Measurements from ENCODE around the gene TMCO4. TPM values are rescaled to one million over a fixed set of nuclear protein-coding genes. Genes with fewer than 3 reads are reported as not detected.

The TMCO4 gene
- total RNA-seq, 1 donor from 2014 or later = 24.3 TPM

DNA sequence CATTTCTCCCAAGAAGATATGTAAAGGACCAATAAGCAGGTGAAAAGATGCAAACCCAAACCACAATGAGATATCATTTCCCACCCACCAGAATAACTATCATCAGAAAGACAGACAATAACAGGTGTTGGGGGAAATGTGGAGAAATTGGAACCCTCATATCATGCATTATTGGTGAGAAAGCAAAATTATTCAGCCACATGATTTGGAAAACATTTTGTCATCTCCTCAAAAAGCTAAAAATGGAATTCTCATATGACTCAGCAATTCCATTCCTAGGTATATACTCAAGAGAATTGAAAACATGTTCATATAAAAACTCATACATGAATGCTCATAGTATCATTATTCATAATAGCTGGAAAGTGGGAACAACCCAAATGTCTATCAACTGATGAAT lies 40.5 kb upstream of the TMCO4 start:
- intact Hi-C loops (cut with DNase I) = no loop called here

GRCh38 chr1:19837866-19838265 lies 38.1 kb upstream of the TMCO4 start:
- no peak overlapping the region for H3K4me3 ChIP-seq
- H3K9me3 ChIP-seq = no peaks in the 10 kb centered on the region
- no peaks in the 10 kb centered on the region for H3K36me3 ChIP-seq
- intact Hi-C loops (cut with DNase I) = no loop called here
- DNase-seq (no peak), ATAC-seq (no peak)
- TF ChIP-seq, protein P1, sequence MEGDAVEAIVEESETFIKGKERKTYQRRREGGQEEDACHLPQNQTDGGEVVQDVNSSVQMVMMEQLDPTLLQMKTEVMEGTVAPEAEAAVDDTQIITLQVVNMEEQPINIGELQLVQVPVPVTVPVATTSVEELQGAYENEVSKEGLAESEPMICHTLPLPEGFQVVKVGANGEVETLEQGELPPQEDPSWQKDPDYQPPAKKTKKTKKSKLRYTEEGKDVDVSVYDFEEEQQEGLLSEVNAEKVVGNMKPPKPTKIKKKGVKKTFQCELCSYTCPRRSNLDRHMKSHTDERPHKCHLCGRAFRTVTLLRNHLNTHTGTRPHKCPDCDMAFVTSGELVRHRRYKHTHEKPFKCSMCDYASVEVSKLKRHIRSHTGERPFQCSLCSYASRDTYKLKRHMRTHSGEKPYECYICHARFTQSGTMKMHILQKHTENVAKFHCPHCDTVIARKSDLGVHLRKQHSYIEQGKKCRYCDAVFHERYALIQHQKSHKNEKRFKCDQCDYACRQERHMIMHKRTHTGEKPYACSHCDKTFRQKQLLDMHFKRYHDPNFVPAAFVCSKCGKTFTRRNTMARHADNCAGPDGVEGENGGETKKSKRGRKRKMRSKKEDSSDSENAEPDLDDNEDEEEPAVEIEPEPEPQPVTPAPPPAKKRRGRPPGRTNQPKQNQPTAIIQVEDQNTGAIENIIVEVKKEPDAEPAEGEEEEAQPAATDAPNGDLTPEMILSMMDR (IDR thresholded peaks at IDR 0.05) = no peak
- H3K4me1 ChIP-seq = no peaks in the 10 kb centered on the region
- no peak overlapping the region for H3K27ac ChIP-seq
- peaks cover 4% of the 10 kb centered on the region for H3K27me3 ChIP-seq

More for the DNA sequence above, 40.5 kb upstream of the TMCO4 start:
- Histone ChIP-seq H3K9me3 (no peaks in the 10 kb centered on the region), H3K27ac (no peak overlapping the region), H3K27me3 (no peaks in the 10 kb centered on the region), H3K36me3 (no peaks in the 10 kb centered on the region), H3K4me3 (no peak overlapping the region), H3K4me1 (no peaks in the 10 kb centered on the region)
- TF ChIP-seq, protein P1 (IDR thresholded peaks at IDR 0.05) = no peak
- no peak for ATAC-seq
- DNase-seq = no peak

GRCh38 chr1:19835578-19835977 lies 35.9 kb upstream of the TMCO4 start:
- peaks cover 17% of the 10 kb centered on the region for H3K27me3 ChIP-seq
- intact Hi-C loops (cut with DNase I) = no loop called here

DNA sequence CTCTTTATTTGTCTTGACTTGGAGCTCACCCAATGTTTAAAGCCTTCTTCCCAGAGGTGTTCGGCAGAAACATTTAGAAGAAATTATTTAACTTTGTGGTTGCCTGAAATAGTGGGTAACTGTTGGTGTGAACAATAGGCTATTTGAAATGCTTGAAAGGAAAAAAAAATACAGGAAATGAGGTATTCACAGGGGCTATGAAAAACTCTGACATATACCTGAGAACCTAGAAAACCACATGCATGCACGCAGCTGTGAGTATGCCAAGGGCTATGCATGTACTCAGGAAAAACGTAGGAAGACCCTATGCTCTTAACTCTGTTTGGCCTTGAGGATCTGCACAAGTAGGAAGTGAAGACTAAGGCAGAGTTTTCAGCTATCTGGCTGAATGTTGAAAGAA lies 31.7 kb upstream of the TMCO4 start:
- Histone ChIP-seq H3K9me3 (no peaks in the 10 kb centered on the region), H3K4me3 (no peak overlapping the region), H3K27me3 (peaks cover 39% of the 10 kb centered on the region), H3K36me3 (no peaks in the 10 kb centered on the region), H3K4me1 (no peaks in the 10 kb centered on the region), H3K27ac (no peak overlapping the region)
- intact Hi-C loops (cut with DNase I) = no loop called here
- TF ChIP-seq, protein P1 (IDR thresholded peaks at IDR 0.05) = no peak
- no peak for ATAC-seq
- no peak for DNase-seq

More at GRCh38 chr1:19835578-19835977, 35.9 kb upstream of the TMCO4 start:
- TF ChIP-seq, protein P1 (IDR thresholded peaks at IDR 0.05) = no peak
- H3K9me3 ChIP-seq = no peaks in the 10 kb centered on the region
- H3K4me3 ChIP-seq = no peak overlapping the region
- no peaks in the 10 kb centered on the region for H3K36me3 ChIP-seq
- ATAC-seq = no peak
- no peak overlapping the region for H3K27ac ChIP-seq
- no peaks in the 10 kb centered on the region for H3K4me1 ChIP-seq
- DNase-seq = no peak

- Histone ChIP-seq H3K36me3 (no peaks in the 10 kb centered on the region), H3K27ac (no peak overlapping the region), H3K27me3 (peaks cover 39% of the 10 kb centered on the region), H3K4me1 (no peaks in the 10 kb centered on the region), H3K4me3 (no peak overlapping the region), H3K9me3 (no peaks in the 10 kb centered on the region)
- ATAC-seq = no peak
- DNase-seq = no peak
- TF ChIP-seq, protein P1 (IDR thresholded peaks at IDR 0.05) = no peak
- intact Hi-C loops (cut with DNase I) = no loop called here
These were observed 28.8 kb upstream of the TMCO4 start for GRCh38 chr1:19828546-19828945.

DNA sequence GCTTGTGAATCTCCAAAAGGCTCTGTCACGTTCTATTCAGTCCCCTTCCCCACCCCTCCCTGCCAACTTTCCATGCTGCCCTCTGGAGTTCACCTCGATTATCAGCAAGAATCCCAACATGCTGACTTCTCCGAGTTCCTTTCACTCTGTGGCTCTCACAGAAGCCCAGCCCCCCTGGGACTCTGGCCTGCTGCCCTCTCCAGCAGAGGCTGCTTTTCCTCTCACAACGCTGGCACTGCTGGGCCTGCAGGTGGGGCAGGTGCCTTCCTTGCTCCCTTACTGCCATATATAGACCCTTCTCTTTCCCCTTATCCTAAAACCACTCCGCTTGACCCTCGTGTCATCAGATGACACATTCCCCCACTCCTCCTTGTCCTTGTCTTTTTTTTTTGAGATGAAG lies 25.6 kb upstream of the TMCO4 start:
- Histone ChIP-seq H3K4me1 (no peaks in the 10 kb centered on the region), H3K27me3 (peaks cover 20% of the 10 kb centered on the region), H3K27ac (no peak overlapping the region), H3K36me3 (no peaks in the 10 kb centered on the region), H3K4me3 (no peak overlapping the region), H3K9me3 (no peaks in the 10 kb centered on the region)
- intact Hi-C loops (cut with DNase I) = no loop called here
- DNase-seq (no peak), ATAC-seq (peak; percentile 19)
- TF ChIP-seq, protein P1 (IDR thresholded peaks at IDR 0.05) = no peak
